ENCODE results near the gene TM4SF18. TPM values are rescaled to one million over a fixed set of nuclear protein-coding genes. Genes with fewer than 3 reads are reported as not detected.

TM4SF18 gene
- total RNA-seq, 1 experiment from 2014 or later, result 9.8 TPM

GRCh38 chr3:149310796-149311534, 22.5 kb downstream of the TM4SF18 start:
- WGBS (ENCODE audit: extremely low coverage, insufficient read length, low lambda C conversion rate), result no CpG with 5 or more reads among the region's 7 CpGs

More at GRCh38 chr3:149310796-149311534, 22.5 kb downstream of the TM4SF18 start:
- Histone ChIP-seq H3K79me1 (ENCODE audit: insufficient read depth, low read depth, low read length, poor library complexity, severe bottlenecking) (no peaks in the 10 kb centered on the region), H3K9ac (ENCODE audit: extremely low read depth, insufficient read length, low read length) (no peak overlapping the region), H3K56ac (ENCODE audit: insufficient read length, low read depth, low read length) (no peak overlapping the region), H3K4ac (ENCODE audit: low read depth, low read length) (no peak overlapping the region), H2BK15ac (ENCODE audit: low read depth, low read length) (no peak overlapping the region), H2BK12ac (ENCODE audit: insufficient read length, low read depth, low read length) (no peak overlapping the region), H2BK20ac (ENCODE audit: low read depth, low read length, poor library complexity, severe bottlenecking) (no peak overlapping the region), H3K23me2 (ENCODE audit: insufficient read length, low read depth, low read length, poor library complexity, severe bottlenecking) (no peaks in the 10 kb centered on the region), H3K14ac (ENCODE audit: insufficient read depth, low read length) (no peak overlapping the region), H3K4me1 (ENCODE audit: insufficient read depth, low read length) (no peaks in the 10 kb centered on the region), H3K27ac (ENCODE audit: insufficient read length, low read depth, low read length) (no peak overlapping the region), H3K27me3 (ENCODE audit: insufficient read depth, low read length) (no peaks in the 10 kb centered on the region), H3K18ac (ENCODE audit: insufficient read length, low read depth, low read length) (no peak overlapping the region), H3T11ph (ENCODE audit: low read length) (no peak overlapping the region), H4K5ac (ENCODE audit: insufficient read length, low read depth, low read length) (no peak overlapping the region), H2BK120ac (ENCODE audit: low read depth, low read length, poor library complexity, severe bottlenecking) (no peak overlapping the region), H4K91ac (ENCODE audit: insufficient read length, low read depth, low read length) (no peak overlapping the region), H2AFZ (ENCODE audit: low read length) (peak overlapping the region; percentile 22), H2BK5ac (ENCODE audit: insufficient read length, low read length) (no peak overlapping the region), H3K23ac (ENCODE audit: insufficient read length, low read depth, low read length) (no peak overlapping the region), H3K9me3 (ENCODE audit: control insufficient read depth, low read depth, low read length) (no peaks in the 10 kb centered on the region), H2AK5ac (ENCODE audit: insufficient read length, low read length) (no peak overlapping the region), H4K20me1 (ENCODE audit: control insufficient read depth, insufficient read depth, insufficient read length) (no peaks in the 10 kb centered on the region), H3K79me2 (ENCODE audit: insufficient read depth, low read length) (no peaks in the 10 kb centered on the region), H3K4me2 (ENCODE audit: insufficient read depth, insufficient read length, low read length) (no peak overlapping the region), H4K8ac (replicated peaks; ENCODE audit: insufficient read length, low read depth, low read length) (no peak overlapping the region)
- no peak overlapping the region for H3K4me3 Mint-ChIP-seq
- TF ChIP-seq CTCF (conservative IDR thresholded peaks at IDR 0.05), result no peak
- H3K4me1 Mint-ChIP-seq, result peaks cover 0 to 4% of the 10 kb centered on the region in 2 experiments; a peak in 3 of 4 replicates
- DNase-seq, result no peak
- H3K36me3 Mint-ChIP-seq (ENCODE audit: insufficient read depth in 1 of 3, low read depth in 3 of 3), result peaks cover 0 to 2% (median 0%) of the 10 kb centered on the region in 3 experiments; a peak in 1 of 7 replicates
- no peak overlapping the region for H3K27ac Mint-ChIP-seq
- H3K9me3 Mint-ChIP-seq, result peaks cover 0 to 2% of the 10 kb centered on the region in 2 experiments; a peak in 1 of 5 replicates
- no peaks in the 10 kb centered on the region; the same call in 1 of the 2 replicates for H3K27me3 Mint-ChIP-seq (ENCODE audit: low read depth)

Data from H9 (cell line).